Measurements from ENCODE around the gene RASL12. TPM values are rescaled to one million over a fixed set of nuclear protein-coding genes. Genes with fewer than 3 reads are reported as not detected.
"Not testable (repeated sequence)": the region's sequence is repeated elsewhere in the genome, so short reads cannot be mapped to it uniquely, and the experiment has no call there.

RASL12 gene
- total RNA-seq, 1 donor from 2014 or later: 23.3 TPM

DNA sequence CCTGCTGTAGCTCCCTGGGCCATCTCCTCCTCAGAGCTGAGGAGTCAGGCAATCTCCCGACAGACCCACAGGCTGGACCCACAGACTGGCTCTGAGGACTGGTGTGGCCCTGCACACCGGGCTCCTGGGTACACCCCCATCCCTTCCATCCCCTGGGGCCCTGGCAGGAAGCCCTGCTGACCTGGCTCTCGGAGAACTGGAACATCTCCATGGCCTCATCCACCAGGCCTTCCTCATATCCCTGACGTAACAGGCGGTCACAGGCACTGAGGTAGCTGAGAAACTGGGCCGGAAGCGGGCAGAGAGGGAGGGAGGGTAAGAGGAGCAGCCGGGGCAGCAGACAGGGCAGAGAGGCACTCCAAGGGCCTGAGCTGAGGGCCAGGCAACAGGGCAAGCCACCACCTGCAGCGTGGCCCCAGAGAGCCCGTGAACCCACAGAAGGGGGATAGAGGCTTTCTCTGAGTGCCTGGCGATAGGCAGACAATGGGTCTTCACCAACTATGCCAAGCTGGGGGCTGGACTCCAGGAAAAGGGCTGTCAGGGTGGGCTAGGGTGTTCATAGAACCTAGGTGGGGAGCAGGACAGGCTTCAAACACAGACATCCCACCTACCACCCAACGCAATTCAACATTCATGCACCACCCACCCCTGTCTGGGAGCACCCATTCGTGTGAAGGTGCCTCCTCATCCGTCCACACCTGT, 26.7 kb upstream of the RASL12 start:
- DNase-seq (ENCODE audit: missing footprints) (no peak), ATAC-seq (peak; percentile 35)
- intact Hi-C loops (cut with DNase I): no loop called here

DNA sequence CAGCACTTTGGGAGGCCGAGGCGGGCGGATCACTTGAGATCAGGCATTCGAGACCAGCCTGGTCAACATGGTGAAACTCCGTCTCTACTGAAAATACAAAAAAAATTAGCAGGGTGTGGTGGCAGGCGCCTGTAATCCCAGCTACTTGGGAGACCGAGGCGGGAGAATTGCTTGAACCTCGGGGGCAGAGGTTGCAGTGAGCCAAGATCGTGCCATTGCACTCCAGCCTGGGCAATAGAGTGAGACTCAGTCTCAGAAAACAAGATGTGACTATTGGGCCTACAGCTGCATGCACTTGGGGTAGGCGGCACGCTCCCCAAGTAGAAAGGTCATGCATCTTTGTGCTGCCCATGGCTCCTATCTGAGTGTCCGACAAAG, 26.0 kb upstream of the RASL12 start:
- intact Hi-C loops (cut with DNase I); ATAC-seq; DNase-seq (ENCODE audit: missing footprints): not testable (repeated sequence)

DNA sequence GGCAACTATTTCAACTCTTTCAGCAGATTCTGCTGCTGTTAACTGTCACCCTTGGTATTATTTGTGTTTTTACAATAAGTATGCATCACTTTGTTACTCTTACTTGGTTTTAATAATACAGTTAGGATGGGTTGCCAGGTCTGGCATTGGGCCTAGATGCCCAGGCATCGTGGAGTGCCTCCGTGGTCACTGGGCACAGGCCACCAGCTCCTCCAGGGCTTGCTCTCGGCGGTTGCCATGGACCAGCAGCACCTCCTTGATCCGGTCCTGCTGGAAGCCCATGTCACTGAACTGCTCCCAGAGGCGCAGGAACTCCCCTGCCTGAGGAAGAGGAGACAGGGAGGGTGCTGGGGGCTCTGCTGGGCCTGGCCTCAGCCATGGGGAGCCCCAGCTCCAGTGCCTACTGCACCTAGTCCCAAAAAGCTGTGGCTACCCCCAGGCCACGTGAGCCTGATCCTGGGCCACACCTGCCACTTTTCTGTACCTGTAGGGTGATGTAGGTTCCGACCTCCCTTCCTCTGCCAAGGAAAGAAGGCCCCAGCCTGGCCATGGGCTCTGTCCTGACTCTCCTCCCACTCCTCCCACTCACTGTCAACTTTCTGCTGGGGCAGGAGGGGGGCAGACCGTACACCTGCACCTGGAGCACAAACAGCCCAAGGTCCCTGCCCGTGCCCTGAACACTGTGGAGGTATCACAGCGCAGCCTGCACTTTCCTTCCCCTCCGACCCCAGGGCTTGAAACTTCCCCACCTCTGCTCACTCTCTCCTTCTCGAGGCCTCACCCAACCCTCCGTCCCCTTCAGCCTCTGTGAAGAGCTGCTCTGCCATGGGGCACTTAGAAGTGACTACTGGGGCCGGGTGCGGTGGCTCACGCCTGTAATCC, 25.4 kb upstream of the RASL12 start:
- DNase-seq (ENCODE audit: missing footprints) (no peak), ATAC-seq (no peak)
- intact Hi-C loops (cut with DNase I): no loop called here

DNA sequence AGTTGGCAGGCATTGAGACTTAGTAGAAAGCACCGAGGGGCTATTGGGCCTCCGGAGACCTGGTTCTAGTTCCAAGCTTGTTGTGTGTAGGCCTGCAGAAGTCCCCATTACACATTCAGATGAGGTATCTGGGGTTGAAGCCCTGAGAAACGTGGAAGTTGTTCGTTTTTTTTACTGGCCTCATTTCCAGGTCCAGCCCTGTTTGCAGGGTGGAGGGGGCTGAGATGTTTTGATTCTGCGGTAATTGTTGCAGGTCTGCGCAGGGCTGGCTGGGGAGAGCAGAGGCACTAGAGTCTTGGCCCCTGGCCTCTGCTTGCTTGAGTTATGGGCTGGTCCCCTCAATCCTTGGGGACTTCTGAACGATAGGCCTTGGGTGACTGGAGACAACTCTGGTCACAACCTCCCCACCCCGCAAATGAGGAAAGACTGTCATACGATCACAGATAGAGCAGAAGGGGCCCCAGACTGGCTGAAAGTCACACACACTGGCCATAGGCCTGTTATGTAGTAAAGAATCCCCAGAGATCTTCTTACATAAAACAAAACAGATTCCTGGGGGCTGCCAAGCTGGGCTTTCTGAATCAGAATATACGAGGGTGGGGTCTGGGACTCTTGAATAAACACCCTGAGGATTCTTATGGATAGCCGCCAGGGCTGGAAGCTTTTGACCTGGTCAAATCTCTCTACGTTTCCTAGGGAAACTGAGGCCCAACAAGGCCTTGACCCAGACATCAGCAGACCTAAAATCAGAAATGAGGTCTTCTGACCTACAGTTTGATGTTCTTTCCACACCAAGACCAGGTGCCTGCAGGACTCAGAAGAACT, 24.4 kb upstream of the RASL12 start:
- intact Hi-C loops (cut with DNase I): no loop called here
- DNase-seq (ENCODE audit: missing footprints): no peak
- ATAC-seq: no peak

DNA sequence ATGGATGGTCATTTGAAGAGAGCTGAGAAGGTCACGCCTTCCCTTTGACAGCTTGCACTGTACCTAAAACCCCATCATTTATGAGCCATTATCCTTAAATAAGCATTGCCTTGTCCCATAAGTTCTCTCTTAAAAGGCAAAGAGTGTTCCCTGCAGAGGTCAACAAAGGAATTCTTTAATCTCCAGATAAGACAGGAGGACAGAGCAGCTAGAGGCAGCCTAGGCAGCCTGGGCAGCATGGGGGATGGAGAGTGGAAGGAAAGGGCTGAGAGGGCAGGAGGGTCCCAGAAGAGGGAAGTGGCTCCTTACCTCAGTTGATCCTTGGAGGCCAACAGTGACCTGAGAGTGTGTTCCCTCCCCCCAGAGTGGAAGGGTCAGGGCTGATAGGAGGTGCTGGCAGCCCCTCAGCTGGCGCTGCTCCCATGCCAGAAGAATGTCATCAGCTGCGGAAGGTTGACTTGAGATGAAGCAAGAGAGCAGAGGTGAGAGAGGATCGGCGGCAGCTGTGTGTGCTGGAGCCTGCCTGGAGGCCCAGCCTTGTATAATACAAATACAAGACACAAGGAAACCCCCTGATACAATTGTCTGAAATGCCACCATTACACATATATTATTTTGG, 21.5 kb upstream of the RASL12 start:
- no peak for DNase-seq (ENCODE audit: missing footprints)
- intact Hi-C loops (cut with DNase I): no loop called here
- peak; percentile 38 for ATAC-seq

DNA sequence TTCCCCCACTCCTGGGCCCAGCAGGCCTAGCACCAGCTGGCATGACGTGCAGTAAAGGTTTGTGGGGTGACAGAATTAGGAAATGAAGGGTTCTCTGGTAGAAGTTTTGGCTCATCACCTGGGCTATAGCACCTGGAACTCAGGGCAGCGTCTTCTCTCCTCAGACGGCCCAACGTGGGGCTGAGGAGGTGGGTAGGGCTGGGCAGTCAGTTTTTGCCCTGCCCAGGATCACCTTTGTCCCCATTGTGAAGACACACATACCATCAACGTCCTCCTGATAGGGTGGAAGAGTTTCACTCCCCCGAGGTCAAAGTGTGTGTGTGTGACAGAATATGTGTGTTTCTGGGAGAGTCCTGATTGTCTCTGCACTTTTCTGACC, 20.8 kb upstream of the RASL12 start:
- intact Hi-C loops (cut with DNase I): no loop called here
- ATAC-seq (no peak), DNase-seq (ENCODE audit: missing footprints) (no peak)

DNA sequence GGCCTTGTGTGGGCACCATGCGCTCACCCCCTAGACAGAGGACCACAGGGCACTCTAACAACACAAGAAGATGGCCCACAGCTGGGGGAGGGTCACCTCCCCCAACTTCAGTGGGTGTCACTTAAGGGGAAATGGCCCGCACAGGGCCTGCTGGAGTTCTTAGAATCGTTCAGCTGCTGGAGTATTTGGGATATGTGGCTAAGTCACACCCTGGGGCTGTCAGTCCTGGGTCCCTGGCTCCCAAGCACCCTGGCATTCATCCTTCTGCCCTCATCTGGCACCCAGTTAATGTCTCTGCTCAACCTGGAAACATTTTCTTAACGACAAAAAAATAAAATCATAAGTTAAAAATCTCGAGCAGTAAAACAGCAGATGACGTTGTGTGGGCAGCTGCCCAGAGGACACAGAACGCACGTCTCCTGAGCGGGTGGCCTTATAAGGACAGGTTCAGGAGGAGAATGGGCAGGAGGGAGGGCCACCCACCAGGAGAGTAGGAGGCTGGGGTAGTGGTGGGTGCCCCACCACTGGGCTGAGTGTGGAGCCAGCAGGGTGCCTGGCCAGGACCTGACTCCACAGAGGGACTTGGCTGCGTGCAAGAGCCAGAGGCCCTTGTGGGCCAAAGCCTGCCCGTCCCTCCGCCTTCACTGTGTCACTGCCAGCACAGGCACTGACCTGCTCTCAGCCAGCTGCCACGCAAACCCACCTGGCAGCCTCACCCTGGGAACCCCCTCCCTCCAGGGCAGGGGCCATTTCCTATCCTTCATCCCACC, 20.3 kb upstream of the RASL12 start:
- peak; percentile 77 for ATAC-seq
- intact Hi-C loops (cut with DNase I): no loop called here
- DNase-seq (ENCODE audit: missing footprints): peak; percentile 82

DNA sequence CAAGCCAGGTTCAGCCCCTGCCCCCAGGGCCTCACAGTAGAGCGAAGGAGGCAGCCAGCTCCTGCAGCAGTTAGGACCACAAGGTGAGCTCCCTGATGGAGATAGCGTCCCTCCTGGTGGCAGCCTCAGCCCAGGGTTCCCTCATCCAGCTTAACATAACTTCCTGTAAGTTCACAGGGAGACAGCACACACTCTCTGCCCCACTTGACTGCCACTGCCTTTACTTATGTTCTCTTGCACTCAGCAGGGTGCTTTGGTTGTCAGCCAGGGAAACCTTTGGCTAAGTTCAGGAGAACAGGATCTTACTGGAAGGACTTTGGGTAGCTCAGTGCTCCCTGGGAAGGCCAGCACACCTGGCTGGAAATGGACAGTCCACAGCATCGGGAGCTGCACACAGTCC, 19.6 kb upstream of the RASL12 start:
- ATAC-seq: no peak
- intact Hi-C loops (cut with DNase I): no loop called here

DNA sequence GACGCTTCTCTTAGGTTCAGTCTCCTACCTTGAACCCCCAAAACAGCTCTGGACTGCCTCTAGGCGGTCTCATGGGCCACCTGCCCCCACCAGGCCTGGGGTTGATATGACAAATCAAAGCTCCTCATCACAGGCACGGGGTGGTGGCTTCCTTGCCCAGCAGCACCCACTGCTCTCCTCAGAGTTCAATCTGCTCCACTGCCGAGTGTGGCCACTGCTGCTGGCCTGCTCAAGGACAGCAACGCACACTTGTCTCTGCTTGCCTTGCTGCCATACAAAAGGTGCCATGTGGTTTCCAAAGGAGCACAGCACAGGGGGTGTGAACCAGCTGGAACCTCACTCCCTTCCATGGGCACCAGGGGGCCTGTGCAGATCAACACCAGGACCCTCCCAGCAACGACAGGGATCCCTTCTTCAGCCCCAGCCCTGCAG, 18.9 kb upstream of the RASL12 start:
- DNase-seq (ENCODE audit: missing footprints): no peak
- intact Hi-C loops (cut with DNase I): no loop called here
- no peak for ATAC-seq

More for the DNA sequence above, 19.6 kb upstream of the RASL12 start:
- DNase-seq (ENCODE audit: missing footprints): no peak

DNA sequence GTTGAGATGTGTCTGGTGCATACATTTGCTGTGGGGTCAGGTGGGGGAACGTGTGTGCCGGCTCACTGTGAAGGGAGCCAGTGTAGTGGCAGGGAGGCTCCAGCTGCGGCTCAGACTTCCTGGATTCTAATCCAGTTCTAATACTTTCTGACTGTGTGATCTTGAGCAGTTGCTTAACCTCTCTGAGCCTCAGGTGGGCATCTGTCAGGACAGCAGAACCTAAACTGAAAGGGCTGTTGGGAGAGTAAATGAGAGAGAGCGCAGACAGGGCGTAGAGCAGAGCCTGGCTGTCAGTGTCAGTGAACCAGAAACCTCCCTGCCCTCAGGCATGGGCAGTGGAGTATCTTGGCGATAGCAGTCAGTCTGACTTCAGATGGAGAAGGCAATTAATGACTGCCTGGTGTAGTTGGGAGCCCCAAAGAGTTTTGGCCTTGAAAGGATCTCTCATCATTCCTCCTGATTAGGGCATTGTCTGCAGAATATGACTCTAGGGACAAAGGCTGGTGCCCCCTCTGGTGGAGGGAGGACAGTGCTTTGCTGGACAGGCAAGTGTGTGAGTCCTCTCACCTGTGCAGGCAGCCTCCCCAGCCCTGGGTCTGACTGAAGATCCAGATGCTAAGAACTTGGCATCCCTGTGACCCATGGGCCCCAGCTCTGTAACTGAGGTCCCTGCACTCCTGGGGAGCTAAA, 18.3 kb upstream of the RASL12 start:
- intact Hi-C loops (cut with DNase I): no loop called here
- ATAC-seq (no peak), DNase-seq (ENCODE audit: missing footprints) (no peak)

DNA sequence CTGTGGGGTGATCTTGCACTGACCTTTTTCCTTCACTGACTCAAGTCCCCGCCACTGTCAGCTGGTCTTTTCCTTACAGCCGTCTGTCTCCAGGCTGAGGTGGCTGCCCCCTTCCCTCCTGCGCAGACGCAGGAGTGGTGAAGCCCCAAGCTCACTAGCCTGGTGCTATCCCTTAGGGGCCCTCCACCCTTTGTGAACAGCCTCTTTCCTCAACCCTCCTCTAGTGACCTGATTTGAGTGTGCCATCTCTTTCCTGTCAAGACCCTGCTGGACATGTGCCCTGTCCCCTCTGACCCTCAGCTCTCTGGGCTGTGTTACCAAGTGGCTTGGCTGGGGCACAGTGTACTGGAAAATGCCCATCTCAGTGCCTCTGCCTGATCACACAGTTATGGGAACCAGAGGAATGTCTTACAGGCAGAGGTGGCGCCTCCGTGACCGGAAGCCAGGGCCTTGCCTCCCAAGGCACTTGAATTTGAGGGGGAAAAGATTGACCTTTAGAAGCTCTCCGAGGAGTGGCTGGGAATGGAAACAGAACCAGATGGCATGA, 17.5 kb upstream of the RASL12 start:
- intact Hi-C loops (cut with DNase I): no loop called here
- ATAC-seq (no peak), DNase-seq (ENCODE audit: missing footprints) (no peak)

DNA sequence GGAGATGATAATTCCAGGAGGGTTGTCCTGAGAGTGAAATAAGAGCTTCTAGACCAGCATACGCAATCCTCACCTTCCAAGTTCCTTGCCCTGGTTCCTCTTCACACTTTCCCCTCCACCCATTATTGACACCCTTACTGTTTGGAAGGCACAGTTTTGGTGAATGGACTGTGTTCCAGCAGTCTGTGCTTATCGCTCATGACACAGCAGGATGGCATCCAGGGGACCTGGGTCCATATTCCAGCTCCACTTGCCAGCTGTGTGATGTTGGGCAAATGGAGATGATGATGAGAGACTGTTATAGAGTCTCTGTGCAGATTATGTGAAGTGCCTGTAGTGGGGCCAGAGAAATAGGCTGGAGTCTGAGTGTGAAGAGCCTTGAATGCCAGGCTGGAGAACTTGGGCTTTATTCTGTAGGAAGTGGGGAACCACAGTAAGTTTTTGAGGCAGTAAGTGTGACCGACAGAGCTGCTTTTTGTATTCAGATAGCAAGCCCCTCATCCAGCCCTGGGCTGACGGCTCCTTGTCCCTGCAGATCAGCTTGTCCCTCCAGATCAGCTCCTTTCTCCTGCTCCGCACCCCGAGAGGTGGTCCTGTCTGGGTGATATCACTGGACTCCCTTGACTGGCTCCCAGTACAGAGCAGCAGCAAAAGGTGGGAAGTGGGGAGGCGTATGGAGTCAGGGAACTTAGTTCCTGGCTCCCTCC, 16.9 kb upstream of the RASL12 start:
- DNase-seq (ENCODE audit: missing footprints) (no peak), ATAC-seq (no peak)
- intact Hi-C loops (cut with DNase I): no loop called here

DNA sequence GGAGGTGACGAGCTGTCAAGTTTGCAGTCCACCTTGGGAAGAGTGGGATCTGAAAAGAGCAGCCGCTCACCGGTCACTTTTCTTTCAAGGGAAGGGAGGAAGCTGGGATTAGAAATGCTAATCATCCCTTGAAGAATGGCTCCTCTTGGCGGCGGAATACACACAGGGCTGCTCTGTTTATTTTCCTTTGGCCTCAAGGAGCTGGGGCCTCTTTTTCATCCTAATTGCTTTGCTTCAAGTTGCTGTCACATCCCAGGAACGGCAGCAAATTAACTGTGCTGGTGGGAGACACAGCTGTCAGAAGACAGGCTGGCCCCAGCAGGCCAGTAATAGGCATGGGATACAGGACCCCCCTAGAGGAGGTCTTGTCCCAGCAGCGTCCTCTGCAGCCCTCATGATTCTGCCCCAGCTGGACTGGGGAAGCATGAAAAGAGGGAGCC, 15.5 kb upstream of the RASL12 start:
- intact Hi-C loops (cut with DNase I): loop anchor here (2.0 kb wide), 1 partner anchor 50 kb away; no protein-coding TSS in a partner anchor
- no peak for DNase-seq (ENCODE audit: missing footprints)
- no peak for ATAC-seq

DNA sequence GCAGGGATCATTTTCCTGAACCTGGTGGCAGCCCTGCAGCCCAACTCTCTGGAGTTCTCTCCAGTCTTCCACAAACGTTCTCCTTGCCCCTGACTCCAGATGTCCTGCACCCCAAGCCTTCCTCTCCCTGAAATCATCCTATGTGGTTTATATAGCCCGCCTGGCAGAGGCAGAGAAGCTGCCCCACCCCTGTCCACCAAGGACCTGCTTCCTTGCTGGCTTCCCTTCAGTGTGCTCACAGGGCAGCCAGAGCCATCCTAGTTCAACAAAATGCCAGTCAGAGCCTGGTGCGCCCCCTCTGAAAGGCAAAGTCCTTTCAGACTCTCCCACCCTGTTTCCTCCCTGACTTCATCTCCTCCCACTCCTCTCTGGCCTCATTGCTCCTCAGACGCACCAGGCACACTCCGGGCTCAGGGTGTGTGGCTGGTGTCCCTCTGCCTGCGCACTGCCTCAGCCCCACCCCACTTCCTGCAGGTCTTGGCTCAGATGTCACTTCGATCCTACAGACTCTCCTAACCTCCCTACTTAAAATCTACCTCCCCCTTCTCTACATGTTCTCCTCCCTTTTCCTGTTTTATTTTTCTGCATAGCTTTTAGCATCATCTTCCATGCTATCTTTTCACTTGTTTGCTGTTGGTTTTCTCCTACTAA, 14.6 kb upstream of the RASL12 start:
- intact Hi-C loops (cut with DNase I): loop anchor here (2.0 kb wide), 1 partner anchor 50 kb away; no protein-coding TSS in a partner anchor
- DNase-seq (ENCODE audit: missing footprints) (no peak), ATAC-seq (no peak)

DNA sequence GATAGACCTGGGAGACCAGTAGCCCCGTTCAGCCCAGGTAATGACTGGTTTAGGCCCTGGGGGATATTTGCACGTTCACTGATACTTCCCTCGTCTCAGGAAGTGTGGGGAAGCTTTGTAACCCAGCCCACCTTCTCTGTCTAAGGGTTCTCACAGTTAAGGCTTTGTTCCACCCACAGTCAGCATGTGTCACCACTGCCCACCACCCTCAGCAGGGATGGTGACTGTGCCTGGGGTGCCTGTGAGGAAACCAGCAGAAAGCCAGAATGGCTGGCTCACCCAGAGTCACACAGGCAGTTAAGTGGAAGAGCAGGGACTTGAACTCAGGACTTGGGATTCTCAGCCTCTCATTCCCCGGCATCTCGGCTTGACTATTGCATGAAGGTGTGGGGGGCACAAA, 14.0 kb upstream of the RASL12 start:
- intact Hi-C loops (cut with DNase I): loop anchor here (2.0 kb wide), 1 partner anchor 49 kb away; no protein-coding TSS in a partner anchor
- ATAC-seq (no peak), DNase-seq (ENCODE audit: missing footprints) (no peak)

DNA sequence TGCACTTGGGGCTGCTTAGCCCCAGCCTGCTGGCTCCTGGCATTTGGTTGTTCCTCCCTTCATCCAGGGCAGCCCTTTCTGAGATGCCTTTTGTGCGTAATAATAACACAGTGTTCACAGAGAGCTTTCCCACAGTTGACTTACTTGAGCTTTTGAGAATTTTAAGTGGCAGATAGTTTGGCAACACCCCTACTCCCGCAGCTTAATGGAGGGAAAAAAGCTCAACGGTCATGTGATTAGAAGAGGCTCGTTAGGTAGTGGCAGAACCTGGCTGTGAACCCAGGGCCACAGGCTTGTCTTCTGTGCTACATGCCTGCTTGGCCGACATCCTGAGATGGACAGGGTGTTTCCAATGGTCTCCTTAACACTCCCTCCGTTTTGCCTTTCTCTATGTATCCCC, 13.5 kb upstream of the RASL12 start:
- peak; percentile 49 for ATAC-seq
- no peak for DNase-seq (ENCODE audit: missing footprints)
- intact Hi-C loops (cut with DNase I): no loop called here

Measured in Right ventricle myocardium inferior (tissue), 1 donor.